Measurements from ENCODE around the gene ORC6. TPM values are rescaled to one million over a fixed set of nuclear protein-coding genes. Genes with fewer than 3 reads are reported as not detected.

Gene ORC6
- total and polyA plus RNA-seq, 4 donors: 1.4 to 5.6 (median 3.8) TPM

DNA sequence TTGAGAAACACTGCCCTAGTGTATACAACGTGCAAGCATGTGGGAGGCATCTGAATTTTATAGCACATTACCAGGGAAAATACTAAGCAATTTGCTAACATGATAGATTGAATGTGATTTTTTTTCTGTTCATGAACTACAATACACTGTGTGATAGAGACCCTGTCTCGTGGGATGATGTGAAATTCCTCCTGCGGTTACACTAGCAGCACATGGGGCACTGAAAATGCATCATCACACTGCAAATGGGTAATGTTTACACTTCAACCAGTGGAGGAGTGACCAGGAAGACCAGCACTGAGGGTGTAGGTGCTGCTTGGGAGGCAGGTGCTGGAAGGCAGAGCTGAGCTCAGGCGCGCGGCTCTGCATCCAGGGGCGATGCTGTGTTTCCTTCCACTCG, 28.8 kb downstream of the ORC6 start:
- Histone ChIP-seq H3K36me3 (ENCODE audit: control insufficient read depth in 4 of 4, insufficient read depth in 4 of 4, low read length in 4 of 4) (peaks cover 0 to 11% (median 0%) of the 10 kb centered on the region in 4 donors), H3K4me3 (no peak overlapping the region), H3K27me3 (ENCODE audit: control insufficient read depth in 3 of 3, insufficient read depth in 3 of 3, low read length in 2 of 3) (no peaks in the 10 kb centered on the region), H3K9me3 (ENCODE audit: control insufficient read depth in 4 of 4, insufficient read depth in 3 of 4, low read length in 3 of 4) (no peaks in the 10 kb centered on the region), H3K27ac (ENCODE audit: low read depth in 1 of 2, low read length in 1 of 2) (no peak overlapping the region), H3K4me1 (ENCODE audit: control insufficient read depth in 5 of 5, insufficient read depth in 5 of 5, low read length in 5 of 5) (peaks cover 0 to 3% (median 0%) of the 10 kb centered on the region in 5 donors), H3K9ac (ENCODE audit: insufficient read depth in 1 of 2, low read length in 2 of 2) (no peak overlapping the region)
- TF ChIP-seq, protein P1, sequence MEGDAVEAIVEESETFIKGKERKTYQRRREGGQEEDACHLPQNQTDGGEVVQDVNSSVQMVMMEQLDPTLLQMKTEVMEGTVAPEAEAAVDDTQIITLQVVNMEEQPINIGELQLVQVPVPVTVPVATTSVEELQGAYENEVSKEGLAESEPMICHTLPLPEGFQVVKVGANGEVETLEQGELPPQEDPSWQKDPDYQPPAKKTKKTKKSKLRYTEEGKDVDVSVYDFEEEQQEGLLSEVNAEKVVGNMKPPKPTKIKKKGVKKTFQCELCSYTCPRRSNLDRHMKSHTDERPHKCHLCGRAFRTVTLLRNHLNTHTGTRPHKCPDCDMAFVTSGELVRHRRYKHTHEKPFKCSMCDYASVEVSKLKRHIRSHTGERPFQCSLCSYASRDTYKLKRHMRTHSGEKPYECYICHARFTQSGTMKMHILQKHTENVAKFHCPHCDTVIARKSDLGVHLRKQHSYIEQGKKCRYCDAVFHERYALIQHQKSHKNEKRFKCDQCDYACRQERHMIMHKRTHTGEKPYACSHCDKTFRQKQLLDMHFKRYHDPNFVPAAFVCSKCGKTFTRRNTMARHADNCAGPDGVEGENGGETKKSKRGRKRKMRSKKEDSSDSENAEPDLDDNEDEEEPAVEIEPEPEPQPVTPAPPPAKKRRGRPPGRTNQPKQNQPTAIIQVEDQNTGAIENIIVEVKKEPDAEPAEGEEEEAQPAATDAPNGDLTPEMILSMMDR (IDR thresholded peaks at IDR 0.05; ENCODE audit: control extremely low read depth, extremely low read depth): no peak
- WGBS, 2 donors: 86 to 89% methylated on average over 8 of the region's 8 CpGs
- ATAC-seq (ENCODE audit: insufficient read depth, low FRiP score) (no peak), DNase-seq (no peak)

DNA sequence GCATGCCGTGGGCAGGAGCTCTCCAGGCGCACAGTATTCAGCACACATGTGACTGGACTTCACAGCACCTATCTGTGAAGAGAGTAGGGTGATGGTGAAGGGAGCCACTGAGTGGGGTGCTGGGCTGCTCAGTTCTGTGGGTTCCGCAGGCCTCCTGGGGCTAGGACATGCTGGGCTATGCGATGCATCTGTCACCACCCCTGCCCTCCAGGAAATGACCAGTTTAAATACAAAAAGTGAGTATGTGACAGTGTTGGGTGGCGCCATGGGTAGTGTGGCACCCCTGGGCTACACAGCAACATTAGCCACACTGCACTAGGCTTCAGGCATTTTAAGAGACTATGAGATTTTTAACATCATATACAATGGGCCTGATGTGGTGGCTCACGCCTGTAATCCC, 30.1 kb downstream of the ORC6 start:
- peaks cover 0 to 3% (median 0%) of the 10 kb centered on the region in 5 donors for H3K4me1 ChIP-seq (ENCODE audit: control insufficient read depth in 5 of 5, insufficient read depth in 5 of 5, low read length in 5 of 5)
- no peaks in the 10 kb centered on the region for H3K9me3 ChIP-seq (ENCODE audit: control insufficient read depth in 4 of 4, insufficient read depth in 3 of 4, low read length in 3 of 4)
- no peak overlapping the region for H3K4me3 ChIP-seq
- H3K27me3 ChIP-seq (ENCODE audit: control insufficient read depth in 3 of 3, insufficient read depth in 3 of 3, low read length in 2 of 3): no peaks in the 10 kb centered on the region
- ATAC-seq (ENCODE audit: insufficient read depth, low FRiP score) (no peak), DNase-seq (no peak)
- TF ChIP-seq, protein P1 (IDR thresholded peaks at IDR 0.05; ENCODE audit: control extremely low read depth, extremely low read depth): no peak
- peaks cover 0 to 11% (median 0%) of the 10 kb centered on the region in 4 donors for H3K36me3 ChIP-seq (ENCODE audit: control insufficient read depth in 4 of 4, insufficient read depth in 4 of 4, low read length in 4 of 4)
- WGBS, 2 donors: 92 to 96% methylated on average over 6 of the region's 6 CpGs
- no peak overlapping the region for H3K9ac ChIP-seq (ENCODE audit: insufficient read depth in 1 of 2, low read length in 2 of 2)
- H3K27ac ChIP-seq (ENCODE audit: low read depth in 1 of 2, low read length in 1 of 2): no peak overlapping the region

DNA sequence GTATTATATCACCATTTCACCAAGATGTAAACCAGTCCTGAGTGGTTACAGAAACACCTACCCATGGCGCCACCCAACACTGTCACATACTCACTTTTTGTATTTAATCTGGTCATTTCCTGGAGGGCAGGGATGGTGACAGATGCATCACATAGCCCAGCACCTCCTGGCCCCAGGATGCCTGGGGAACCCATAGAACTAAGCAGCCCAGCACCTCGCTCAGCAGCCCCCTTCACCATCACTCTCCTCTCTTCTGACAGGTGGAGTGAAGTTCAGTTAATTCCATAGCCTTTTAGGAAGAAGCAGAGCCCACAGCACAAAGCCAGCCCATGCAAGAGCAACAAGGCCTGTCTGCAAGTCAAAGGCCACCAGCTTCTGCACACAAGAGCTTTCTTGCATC, 31.2 kb downstream of the ORC6 start:
- Histone ChIP-seq H3K36me3 (ENCODE audit: control insufficient read depth in 4 of 4, insufficient read depth in 4 of 4, low read length in 4 of 4) (peaks cover 0 to 6% (median 0%) of the 10 kb centered on the region in 4 donors), H3K4me1 (ENCODE audit: control insufficient read depth in 5 of 5, insufficient read depth in 5 of 5, low read length in 5 of 5) (peaks cover 0 to 3% (median 0%) of the 10 kb centered on the region in 5 donors), H3K27ac (ENCODE audit: low read depth in 1 of 2, low read length in 1 of 2) (no peak overlapping the region), H3K9ac (ENCODE audit: insufficient read depth in 1 of 2, low read length in 2 of 2) (no peak overlapping the region), H3K27me3 (ENCODE audit: control insufficient read depth in 3 of 3, insufficient read depth in 3 of 3, low read length in 2 of 3) (no peaks in the 10 kb centered on the region), H3K4me3 (no peak overlapping the region), H3K9me3 (ENCODE audit: control insufficient read depth in 4 of 4, insufficient read depth in 3 of 4, low read length in 3 of 4) (no peaks in the 10 kb centered on the region)
- ATAC-seq (ENCODE audit: insufficient read depth, low FRiP score) (no peak), DNase-seq (no peak)
- 93 to 94% methylated on average over 2 of the region's 2 CpGs for WGBS, 2 donors
- TF ChIP-seq, protein P1 (IDR thresholded peaks at IDR 0.05; ENCODE audit: control extremely low read depth, extremely low read depth): no peak

DNA sequence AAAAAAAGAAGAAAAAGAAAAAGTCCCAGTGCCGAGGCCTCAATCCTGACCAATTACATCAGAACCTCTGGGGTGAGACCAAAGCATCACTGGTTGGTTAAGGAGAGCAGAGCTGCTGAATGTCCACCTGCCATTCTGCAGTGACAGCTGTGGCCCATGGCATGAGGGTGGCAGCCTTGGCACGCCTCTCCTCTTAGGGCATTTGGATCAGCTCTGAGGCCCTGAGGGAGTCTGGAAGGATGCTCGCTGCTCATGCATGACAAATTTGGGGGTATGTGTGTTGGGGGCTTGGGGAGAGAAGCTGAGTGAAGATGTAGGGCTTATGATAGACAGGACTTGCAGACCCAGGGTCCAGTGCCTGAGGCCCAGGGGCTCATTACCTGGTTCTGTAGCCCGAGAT, 32.4 kb downstream of the ORC6 start:
- TF ChIP-seq, protein P1 (IDR thresholded peaks at IDR 0.05; ENCODE audit: control extremely low read depth, extremely low read depth): no peak
- Histone ChIP-seq H3K9ac (ENCODE audit: insufficient read depth in 1 of 2, low read length in 2 of 2) (no peak overlapping the region), H3K36me3 (ENCODE audit: control insufficient read depth in 4 of 4, insufficient read depth in 4 of 4, low read length in 4 of 4) (peaks cover 0 to 4% (median 0%) of the 10 kb centered on the region in 4 donors), H3K4me1 (ENCODE audit: control insufficient read depth in 5 of 5, insufficient read depth in 5 of 5, low read length in 5 of 5) (peaks cover 0 to 3% (median 0%) of the 10 kb centered on the region in 5 donors), H3K9me3 (ENCODE audit: control insufficient read depth in 4 of 4, insufficient read depth in 3 of 4, low read length in 3 of 4) (no peaks in the 10 kb centered on the region), H3K27me3 (ENCODE audit: control insufficient read depth in 3 of 3, insufficient read depth in 3 of 3, low read length in 2 of 3) (no peaks in the 10 kb centered on the region), H3K27ac (ENCODE audit: low read depth in 1 of 2, low read length in 1 of 2) (no peak overlapping the region), H3K4me3 (no peak overlapping the region)
- ATAC-seq (ENCODE audit: insufficient read depth, low FRiP score) (no peak), DNase-seq (no peak)
- 91 to 93% methylated on average over 4 of the region's 4 CpGs for whole genome bisulfite sequencing, 2 donors

Data from lung (tissue), 12 donors.